ENCODE measurements around the gene ALG8.
A peak's percentile ranks its signal among the peaks of the same experiment; 100 is the strongest.
"Not testable (repeated sequence)": the region's sequence is repeated elsewhere in the genome, so short reads cannot be mapped to it uniquely, and the experiment has no call there.

ALG8 gene

DNA sequence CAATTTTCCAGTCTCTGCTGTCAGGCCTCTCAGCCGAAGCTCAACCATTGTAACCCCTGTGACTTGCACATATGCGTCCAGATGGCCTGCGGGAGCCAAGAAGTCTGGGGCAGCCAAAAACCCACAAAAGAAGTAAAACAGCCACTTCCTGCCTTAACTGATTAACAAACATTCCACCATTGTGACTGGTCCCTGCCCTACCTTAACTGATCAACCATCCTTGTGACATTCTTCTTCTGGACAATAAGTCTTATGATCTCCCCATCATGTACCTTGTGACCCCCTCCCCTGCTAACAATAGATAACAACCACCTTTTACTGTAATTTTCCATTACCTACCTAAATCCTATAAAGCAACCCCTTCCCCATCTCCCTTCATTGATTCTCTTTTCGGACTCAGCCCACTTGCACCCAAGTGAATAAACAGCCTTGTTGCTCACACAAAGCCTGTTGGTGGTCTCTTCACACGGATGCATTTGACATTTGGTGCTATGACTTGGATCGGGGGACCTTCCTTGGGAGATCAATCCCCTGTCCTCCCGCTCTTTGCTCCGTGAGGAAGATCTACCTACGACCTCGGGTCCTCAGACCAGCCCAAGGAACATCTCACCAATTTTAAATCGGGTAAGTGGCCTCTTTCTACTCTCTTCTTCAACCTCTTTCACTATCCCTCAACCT, 58.5 kb downstream of the ALG8 start:
- Mint-ChIP-seq H3K9me3 (no peaks in the 10 kb centered on the region), H3K36me3 (ENCODE audit: low read depth) (peaks cover 11% of the 10 kb centered on the region), H3K27me3 (ENCODE audit: low read depth) (no peaks in the 10 kb centered on the region), H3K4me3 (peak overlapping the region; percentile 80 to 95 (median 91)), H3K4me1 (peaks cover 16% of the 10 kb centered on the region), H3K27ac (peak overlapping the region; percentile 60 to 87 (median 82))
- TF ChIP-seq, protein P1, sequence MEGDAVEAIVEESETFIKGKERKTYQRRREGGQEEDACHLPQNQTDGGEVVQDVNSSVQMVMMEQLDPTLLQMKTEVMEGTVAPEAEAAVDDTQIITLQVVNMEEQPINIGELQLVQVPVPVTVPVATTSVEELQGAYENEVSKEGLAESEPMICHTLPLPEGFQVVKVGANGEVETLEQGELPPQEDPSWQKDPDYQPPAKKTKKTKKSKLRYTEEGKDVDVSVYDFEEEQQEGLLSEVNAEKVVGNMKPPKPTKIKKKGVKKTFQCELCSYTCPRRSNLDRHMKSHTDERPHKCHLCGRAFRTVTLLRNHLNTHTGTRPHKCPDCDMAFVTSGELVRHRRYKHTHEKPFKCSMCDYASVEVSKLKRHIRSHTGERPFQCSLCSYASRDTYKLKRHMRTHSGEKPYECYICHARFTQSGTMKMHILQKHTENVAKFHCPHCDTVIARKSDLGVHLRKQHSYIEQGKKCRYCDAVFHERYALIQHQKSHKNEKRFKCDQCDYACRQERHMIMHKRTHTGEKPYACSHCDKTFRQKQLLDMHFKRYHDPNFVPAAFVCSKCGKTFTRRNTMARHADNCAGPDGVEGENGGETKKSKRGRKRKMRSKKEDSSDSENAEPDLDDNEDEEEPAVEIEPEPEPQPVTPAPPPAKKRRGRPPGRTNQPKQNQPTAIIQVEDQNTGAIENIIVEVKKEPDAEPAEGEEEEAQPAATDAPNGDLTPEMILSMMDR (IDR thresholded peaks at IDR 0.05; ENCODE audit: unreplicated experiment in 3 of 3), result no peak

DNA sequence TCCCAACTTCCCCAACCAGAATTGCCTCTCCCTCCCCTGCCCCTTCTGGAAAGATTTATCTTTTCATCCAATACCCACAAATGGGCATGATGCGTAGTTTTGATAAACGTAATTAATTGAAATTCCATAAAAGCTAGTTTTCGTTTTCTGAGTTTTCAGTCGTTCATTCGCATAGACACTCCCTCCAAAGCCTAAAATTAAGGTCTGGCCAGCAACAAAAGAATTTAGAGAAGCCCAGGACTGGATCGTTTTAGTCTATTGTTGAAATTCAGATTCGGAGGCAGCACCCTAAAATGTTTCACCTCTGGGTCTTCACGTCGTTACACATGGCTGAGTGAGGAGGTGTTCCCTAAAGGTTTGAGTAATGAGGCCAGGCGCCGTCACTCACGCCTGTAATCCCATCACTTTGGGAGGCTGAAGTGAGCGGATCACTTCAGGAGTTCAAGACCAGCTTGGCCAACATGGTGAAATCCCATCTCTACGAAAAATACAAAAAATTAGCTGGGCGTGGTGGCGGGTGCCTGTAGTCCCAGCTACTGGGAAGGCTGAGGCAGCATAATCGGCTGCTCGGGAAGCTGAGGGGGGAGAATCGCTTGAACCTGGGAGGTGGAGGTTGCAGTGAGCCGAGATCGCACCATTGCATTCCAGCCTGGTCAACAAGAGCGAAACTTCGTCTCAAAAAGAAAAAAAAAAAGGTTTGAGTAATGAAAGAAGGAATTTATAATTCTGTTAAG, 59.2 kb downstream of the ALG8 start:
- Mint-ChIP-seq H3K27me3 (ENCODE audit: low read depth) (no peaks in the 10 kb centered on the region), H3K4me1 (peaks cover 16% of the 10 kb centered on the region), H3K36me3 (ENCODE audit: low read depth) (peaks cover 14% of the 10 kb centered on the region), H3K4me3 (peak overlapping the region; percentile 91 to 97 (median 95)), H3K9me3 (no peaks in the 10 kb centered on the region), H3K27ac (peak overlapping the region; percentile 97 to 98 (median 97))
- TF ChIP-seq, protein P1 (IDR thresholded peaks at IDR 0.05; ENCODE audit: unreplicated experiment in 3 of 3), result no peak

GRCh38 chr11:78079232-78080083, 60.0 kb downstream of the ALG8 start, which contains the start of gene NDUFC2:
NDUFC2 (minus strand) TSS chr11:78079862; CDS start chr11:78079744, 118 bp downstream.
- Mint-ChIP-seq H3K27me3 (ENCODE audit: low read depth) (no peaks in the 10 kb centered on the region), H3K4me3 (peak within 1 kb of the TSS; percentile 91 to 97 (median 95)), H3K36me3 (ENCODE audit: low read depth) (peaks cover 20% of the 10 kb centered on the region), H3K9me3 (no peaks in the 10 kb centered on the region), H3K4me1 (peaks cover 16% of the 10 kb centered on the region), H3K27ac (peak within 1 kb of the TSS; percentile 97 to 98 (median 97))
- TF ChIP-seq, protein P1 (IDR thresholded peaks at IDR 0.05; ENCODE audit: unreplicated experiment in 3 of 3), result no peak

- TF ChIP-seq, protein P1 (IDR thresholded peaks at IDR 0.05; ENCODE audit: unreplicated experiment in 3 of 3), result no peak
- no peaks in the 10 kb centered on the region for H3K27me3 Mint-ChIP-seq (ENCODE audit: low read depth)
- peak overlapping the region; percentile 97 to 98 (median 97) for H3K27ac Mint-ChIP-seq
- H3K36me3 Mint-ChIP-seq (ENCODE audit: low read depth), result peaks cover 21% of the 10 kb centered on the region
- peaks cover 16% of the 10 kb centered on the region for H3K4me1 Mint-ChIP-seq
- H3K4me3 Mint-ChIP-seq, result peak overlapping the region; percentile 91 to 97 (median 95)
- no peaks in the 10 kb centered on the region for H3K9me3 Mint-ChIP-seq
Observed at GRCh38 chr11:78078218-78079167, 60.9 kb downstream of the ALG8 start.

- H3K9me3 Mint-ChIP-seq; H3K27me3 Mint-ChIP-seq (ENCODE audit: low read depth): not testable (repeated sequence)
- H3K27ac Mint-ChIP-seq, result peak overlapping the region; percentile 67 to 97 (median 68)
- peaks cover 16% of the 10 kb centered on the region for H3K4me1 Mint-ChIP-seq
- H3K4me3 Mint-ChIP-seq, result peak overlapping the region; percentile 91 to 97 (median 95)
- H3K36me3 Mint-ChIP-seq (ENCODE audit: low read depth), result peaks cover 24% of the 10 kb centered on the region
Observed at GRCh38 chr11:78077592-78077991, 61.8 kb downstream of the ALG8 start.

All from nephron (organoid).